HG03558 (cell line): ENCODE measurements around the gene ARID1B.

Source experiments
- ATAC-seq: cut with Tn5 transposase; IDR thresholded peaks from one replicate; pipeline ENCODE4 v1.9.1; 2021; ENCODE audit warnings: moderate number of reproducible peaks; ENCODE audit not compliant: unreplicated experiment; ENCODE audit errors: extremely low read depth

Gene ARID1B

GRCh38 chr6:156897907-156898531 is 120.8 kb downstream of the ARID1B start:
- ATAC-seq = no peak

DNA sequence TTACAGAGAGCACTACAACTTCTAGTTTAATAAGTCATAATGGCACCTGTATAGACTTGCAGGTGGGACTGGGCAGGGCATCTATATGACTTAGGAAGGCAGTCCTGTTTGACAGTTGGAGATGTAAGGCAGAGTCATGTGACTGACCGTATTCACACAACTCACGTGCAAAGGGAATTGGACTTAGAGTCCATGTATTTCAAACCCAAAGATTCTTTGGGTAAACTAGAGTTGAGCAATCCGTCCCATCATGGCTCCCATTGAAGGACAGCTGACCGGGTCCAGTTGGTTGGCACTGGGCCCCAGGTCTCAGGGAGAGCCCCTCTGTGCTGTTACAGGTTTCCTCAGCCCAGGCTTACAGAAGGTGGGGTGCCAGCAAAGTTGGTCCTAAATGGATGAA is 121.9 kb downstream of the ARID1B start:
- ATAC-seq = no peak

DNA sequence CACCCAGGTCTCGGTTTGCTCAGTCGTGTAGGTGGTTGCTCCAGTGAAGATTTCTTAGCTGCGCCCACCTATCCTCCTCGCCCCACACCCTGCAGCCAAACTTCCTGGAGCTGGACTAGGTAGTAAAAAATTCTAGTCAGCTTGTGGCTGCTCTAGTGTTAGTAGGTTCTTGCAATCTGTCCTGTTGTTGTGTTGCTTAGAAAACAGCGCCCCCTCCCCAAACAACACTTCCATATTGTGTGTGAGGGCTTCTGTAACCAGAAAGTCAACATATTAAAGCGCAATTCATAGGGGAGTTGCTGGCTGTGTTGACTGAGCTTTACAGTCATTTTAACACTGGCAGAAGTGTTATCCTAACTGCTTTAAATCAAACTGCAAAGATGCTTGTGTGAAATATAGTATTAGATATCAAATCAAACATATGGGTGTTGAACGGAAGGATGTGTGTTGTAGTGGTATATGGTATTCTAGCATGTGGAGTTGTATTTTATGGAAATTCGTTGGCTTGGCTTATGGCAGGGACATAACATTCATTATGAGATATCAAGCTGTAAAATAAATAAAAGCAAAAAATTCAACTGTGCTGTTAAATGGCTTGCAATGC is 122.5 kb downstream of the ARID1B start:
- no peak for ATAC-seq

DNA sequence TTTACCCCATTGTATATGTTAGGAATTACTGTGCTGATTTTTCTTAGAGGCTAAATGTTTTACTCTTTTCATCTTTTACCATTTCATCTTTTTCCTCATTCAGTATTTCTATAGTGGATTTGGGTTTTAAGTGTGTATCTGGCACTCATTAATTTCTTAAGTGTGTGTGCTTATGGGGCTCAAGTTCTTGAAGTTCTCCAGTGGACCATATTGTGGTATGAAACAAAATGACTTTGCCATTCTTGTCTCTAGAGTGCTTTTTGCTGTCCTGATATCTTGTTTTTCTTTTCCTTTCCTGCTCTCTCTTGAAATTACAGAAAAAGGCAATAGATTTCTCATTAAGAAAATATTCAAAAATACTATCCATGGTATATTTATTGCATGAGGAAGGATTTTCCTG is 123.1 kb downstream of the ARID1B start:
- no peak for ATAC-seq

DNA sequence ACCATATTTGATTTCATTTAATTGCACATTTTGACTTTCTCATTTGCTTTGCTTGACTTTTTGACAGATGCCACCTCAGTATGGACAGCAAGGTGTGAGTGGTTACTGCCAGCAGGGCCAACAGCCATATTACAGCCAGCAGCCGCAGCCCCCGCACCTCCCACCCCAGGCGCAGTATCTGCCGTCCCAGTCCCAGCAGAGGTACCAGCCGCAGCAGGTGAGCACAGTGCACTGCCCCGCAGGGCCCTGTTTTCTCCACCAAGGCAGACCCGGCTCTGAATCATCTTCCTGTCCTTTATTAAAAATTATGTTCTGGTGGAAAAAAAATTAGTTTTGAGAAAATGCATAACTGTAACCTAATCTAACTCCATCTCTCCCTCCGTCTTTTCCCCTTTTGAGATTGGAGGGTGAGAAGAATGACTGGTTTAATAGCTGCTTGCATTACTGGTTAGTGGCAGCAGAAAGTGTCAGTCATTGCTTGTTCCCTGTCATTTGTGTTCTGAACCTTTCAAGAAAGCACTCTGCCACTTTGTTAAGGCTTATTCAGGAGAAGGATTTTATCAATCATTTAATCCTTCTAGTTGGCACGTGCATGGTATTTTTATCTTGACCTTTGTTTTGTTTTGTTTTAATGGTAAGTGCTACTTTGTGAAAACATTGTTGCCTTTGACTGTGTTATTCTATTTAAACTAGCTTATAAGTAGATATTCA is 124.3 kb downstream of the ARID1B start:
- ATAC-seq = no peak

DNA sequence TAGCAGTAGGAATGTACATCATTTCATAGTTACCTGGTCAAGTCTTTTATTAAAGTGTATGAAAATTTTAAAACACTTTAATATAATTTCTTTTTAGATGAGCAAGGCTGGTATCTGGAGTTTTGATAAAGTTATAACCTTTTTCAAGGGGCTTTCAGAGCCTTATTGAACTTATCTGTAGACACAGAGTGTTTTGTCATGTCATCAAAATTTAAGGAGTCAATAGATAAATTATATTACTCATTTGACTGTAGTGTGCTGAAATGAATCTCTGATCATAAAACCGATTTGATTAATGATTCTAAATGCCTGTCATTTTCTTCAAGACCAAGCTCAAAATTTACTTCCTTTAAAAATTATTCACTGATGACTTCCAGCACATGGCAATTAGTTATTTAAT is 125.6 kb downstream of the ARID1B start:
- ATAC-seq = no peak

DNA sequence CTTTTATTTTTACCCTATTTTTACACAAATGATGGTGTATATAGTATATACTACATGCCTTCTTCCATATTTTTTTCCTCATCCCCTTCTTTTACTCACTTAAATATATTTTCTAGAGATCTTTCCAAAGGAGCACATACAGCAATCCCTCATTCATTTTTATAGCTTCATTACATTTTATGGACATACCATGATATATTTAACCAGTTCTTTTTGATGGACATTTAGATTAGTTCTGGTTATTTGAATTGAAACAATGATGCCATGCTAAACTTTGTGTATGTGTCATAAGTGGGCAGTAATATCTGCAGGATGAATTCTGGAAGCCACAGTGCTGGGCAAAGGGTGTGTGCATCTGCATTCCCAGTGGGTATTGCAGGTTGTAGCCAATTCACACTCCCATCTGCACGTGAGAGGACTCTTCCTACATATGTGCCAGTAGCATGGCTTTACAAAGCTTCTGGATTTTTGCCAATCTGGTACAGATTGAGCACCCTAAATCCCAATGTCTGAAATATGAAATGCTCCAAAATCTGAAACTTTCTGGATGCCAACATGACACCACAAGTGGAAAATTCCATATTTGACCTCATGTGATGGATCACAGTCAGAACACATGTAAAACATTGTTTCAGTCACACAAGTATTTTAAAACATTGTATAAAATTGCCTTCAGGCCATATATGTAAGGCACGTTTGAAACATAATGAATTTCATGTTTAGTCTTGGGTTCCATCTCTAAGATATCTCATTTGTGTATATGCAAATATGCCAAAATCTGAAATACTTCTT is 127.2 kb downstream of the ARID1B start:
- ATAC-seq = no peak

- no peak for ATAC-seq
Measured at GRCh38 chr6:156905801-156906200, 128.6 kb downstream of the ARID1B start.

GRCh38 chr6:156906451-156906850 is 129.3 kb downstream of the ARID1B start:
- no peak for ATAC-seq

DNA sequence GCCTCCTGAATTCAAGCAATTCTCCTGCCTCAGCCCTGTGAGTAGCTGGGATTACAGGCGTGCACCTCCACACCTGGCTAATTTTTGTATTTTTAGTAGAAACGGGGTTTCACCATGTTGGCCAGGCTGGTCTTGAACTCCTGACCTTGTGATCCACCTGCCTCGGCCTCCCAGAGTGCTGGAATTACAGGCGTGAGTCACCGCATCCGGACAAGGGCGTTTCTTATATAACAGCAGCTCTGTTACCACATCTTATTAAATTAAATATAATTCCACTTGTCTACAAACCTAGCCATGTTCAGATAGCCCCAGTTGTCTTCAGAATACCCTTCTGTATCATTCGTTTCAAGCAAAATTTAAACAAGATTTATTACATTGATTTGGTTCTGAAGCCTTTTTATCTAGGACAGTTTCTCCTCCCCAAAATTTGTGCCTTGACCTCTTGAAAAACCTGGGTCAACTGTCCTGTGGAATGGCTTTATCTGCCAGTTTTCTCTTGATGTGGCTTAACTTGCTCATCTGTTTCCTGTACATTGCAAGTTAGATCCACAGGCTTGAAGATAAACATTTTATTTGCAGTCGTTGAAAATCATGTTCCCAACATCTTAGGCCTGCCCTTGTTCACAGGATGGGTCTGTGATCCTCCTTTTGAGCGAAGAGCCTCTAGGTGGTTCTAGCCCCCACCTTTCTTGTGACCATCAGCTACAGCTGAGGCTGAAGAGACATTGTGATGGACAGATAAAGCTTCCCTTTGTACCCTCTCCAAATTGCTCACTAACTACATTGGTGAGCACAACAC is 132.2 kb downstream of the ARID1B start:
- no peak for ATAC-seq

DNA sequence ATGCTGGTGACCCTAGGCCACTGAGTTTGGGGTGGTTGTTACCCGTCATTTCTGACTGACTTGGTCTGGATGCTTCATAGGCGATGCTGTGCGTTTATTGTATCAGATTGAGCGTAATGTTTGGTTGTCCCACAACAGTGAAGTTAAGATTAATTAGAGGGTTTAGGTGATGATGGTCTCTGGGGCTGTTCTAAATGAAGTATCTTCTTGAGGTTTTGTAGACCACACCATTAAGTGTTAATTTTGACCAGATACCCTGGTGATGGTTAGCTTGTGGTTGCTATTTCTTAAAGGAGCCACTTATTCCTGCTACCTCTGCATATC is 132.8 kb downstream of the ARID1B start:
- no peak for ATAC-seq

GRCh38 chr6:156910938-156911337 is 133.8 kb downstream of the ARID1B start:
- ATAC-seq = no peak

GRCh38 chr6:156911581-156911980 is 134.4 kb downstream of the ARID1B start:
- ATAC-seq = no peak

DNA sequence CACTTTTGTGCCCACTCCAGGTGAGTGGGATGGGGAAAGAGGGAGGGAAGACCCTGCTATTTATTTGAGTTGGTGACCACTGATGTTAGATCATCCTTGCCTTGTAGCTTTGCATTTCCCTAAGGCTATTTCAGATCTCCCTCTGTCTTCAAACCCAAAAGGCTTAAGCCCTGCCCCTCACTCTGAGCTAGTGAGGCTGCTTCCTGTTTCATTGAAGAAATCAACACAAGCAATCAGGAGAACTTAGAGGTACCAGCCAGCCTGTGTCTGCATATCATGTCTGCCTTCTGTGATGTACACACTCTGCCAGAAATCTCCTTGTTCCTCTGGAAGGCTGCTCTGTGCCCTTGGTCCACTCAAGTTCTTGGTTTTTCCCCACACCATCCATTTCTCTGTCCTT is 135.3 kb downstream of the ARID1B start:
- ATAC-seq = no peak

- no peak for ATAC-seq
Measured at GRCh38 chr6:156914181-156914580, 137.0 kb downstream of the ARID1B start.

DNA sequence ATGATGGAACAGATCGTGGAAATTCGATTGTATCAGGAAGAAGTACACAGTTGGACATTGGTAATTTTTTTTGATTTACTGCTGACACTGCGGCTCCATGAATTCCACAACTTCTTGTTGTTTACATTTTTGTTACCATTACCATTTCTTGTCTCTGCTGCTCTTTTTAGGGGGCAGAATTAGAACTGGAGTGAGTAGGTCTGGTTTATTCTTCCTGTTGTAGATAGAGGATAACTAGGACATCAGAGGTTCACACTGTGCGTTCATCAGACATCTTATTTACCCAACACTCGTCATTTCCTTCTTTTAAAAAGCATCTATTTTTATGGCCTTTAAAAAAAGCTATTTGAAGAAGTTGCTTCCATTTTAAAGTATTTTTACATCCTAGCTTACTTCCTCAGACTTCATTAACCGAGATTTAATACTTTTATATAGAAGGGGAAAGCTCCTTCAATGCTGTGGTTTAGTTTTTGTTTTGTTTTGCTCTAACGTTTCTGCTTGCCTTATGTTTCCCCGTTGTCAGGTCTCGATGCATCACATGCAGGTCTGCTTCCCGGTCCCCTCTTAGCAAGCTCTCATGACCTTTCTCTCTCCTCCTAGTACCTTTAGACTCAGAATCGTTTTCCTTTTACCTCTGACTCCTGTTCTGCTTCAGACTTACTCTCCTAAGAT is 139.1 kb downstream of the ARID1B start:
- ATAC-seq = no peak

DNA sequence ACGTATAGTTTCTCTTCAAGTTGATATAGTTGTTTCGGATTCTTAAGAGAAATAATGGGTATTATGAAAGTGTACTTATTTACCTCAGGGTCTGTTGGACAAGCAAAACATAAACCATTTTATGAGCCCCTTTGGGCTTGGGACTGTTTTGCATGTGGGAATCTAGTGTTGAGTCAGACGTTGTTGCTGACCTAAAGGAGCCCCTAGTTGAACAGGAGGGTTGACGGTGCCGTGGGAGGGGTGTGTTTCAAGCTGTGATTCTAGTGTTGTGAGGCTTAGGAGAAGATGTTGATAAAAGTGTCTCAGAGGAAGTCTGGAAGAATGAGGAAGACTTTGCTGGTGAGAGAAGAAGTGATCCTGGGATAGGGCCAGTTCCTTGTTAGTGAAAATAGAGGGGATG is 140.0 kb downstream of the ARID1B start:
- ATAC-seq = peak; percentile 54

GRCh38 chr6:156918647-156919046 is 141.5 kb downstream of the ARID1B start:
- no peak for ATAC-seq

DNA sequence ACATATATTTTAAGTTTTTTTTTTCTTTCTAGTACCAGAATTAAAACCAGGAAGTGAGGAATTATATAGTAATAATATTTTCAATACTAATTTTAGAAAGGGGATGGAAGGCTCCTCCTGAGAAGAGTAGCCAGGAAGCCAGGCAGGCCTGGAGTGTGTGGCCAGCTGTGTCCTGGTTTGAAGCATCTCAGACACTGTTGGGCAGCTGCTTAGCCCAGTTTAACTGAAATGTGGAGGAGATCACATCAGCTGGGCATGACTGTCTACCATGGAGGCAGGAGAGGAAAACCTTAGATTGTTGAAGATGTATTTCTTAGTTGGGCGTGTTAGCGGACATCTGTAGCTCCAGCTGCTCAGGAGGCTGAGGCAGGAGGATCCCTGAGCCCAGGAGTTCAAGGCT is 142.2 kb downstream of the ARID1B start:
- ATAC-seq = no peak
